HFF-Myc (cell line): ENCODE results near the gene MCC.

Experiments
- DNase-seq: peaks from one replicate; pipeline ENCODE4 v3.0.0-alpha.2; 2011; ENCODE audit warnings: low read depth; ENCODE audit errors: extremely low read depth
- H3K4me3 ChIP-seq: replicated peaks from 2 replicates; pipeline ENCODE4 v1.5.1; 2011; ENCODE audit warnings: low read depth, mild to moderate bottlenecking, control low read depth, low read length
- CTCF ChIP-seq: IDR thresholded peaks from 2 replicates; pipeline ENCODE4 v1.5.1; 2012; ENCODE audit warnings: mild to moderate bottlenecking, low read depth, low read length, control low read depth; ENCODE audit errors: missing control alignments

Gene MCC

GRCh38 chr5:113232221-113232620, 256.0 kb downstream of the MCC start:
- H3K4me3 ChIP-seq: no peak overlapping the region
- TF ChIP-seq CTCF: no peak
- no peak for DNase-seq

- no peak overlapping the region for H3K4me3 ChIP-seq
- no peak for DNase-seq
- no peak for TF ChIP-seq CTCF
Measured at GRCh38 chr5:113231653-113232000, 256.6 kb downstream of the MCC start.

- no peak for DNase-seq
- H3K4me3 ChIP-seq: no peak overlapping the region
- no peak for TF ChIP-seq CTCF
Measured at GRCh38 chr5:113230711-113231652, 257.3 kb downstream of the MCC start.

GRCh38 chr5:113227798-113228197, 260.5 kb downstream of the MCC start:
- no peak overlapping the region for H3K4me3 ChIP-seq
- no peak for DNase-seq
- no peak for TF ChIP-seq CTCF

GRCh38 chr5:113226116-113226736, 262.0 kb downstream of the MCC start:
- no peak for DNase-seq
- no peak for TF ChIP-seq CTCF
- H3K4me3 ChIP-seq: no peak overlapping the region

- TF ChIP-seq CTCF: no peak
- DNase-seq: no peak
- no peak overlapping the region for H3K4me3 ChIP-seq
Measured at GRCh38 chr5:113225259-113225658, 263.0 kb downstream of the MCC start.
